ENCODE results near the gene KRAS.

DNA sequence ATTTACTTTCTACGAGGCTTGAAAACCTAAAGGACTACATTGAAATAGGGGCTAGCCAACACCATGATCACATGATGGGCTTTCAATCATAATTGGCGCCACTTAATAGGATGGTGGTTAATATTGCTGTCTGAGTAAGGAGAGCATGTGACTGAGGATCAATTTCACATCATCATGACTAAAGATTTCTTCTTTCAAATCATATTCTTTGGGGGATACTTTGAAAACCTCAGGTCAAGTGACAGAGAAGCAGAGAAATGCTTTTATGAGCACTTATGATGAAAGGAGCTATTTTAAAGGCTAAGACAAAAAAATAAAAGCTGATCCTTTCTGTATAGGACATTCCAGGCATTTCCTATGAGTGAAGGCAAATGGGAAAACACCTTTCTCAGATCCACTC, 42.9 kb upstream of the KRAS start:
- TF ChIP-seq, protein P1, sequence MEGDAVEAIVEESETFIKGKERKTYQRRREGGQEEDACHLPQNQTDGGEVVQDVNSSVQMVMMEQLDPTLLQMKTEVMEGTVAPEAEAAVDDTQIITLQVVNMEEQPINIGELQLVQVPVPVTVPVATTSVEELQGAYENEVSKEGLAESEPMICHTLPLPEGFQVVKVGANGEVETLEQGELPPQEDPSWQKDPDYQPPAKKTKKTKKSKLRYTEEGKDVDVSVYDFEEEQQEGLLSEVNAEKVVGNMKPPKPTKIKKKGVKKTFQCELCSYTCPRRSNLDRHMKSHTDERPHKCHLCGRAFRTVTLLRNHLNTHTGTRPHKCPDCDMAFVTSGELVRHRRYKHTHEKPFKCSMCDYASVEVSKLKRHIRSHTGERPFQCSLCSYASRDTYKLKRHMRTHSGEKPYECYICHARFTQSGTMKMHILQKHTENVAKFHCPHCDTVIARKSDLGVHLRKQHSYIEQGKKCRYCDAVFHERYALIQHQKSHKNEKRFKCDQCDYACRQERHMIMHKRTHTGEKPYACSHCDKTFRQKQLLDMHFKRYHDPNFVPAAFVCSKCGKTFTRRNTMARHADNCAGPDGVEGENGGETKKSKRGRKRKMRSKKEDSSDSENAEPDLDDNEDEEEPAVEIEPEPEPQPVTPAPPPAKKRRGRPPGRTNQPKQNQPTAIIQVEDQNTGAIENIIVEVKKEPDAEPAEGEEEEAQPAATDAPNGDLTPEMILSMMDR (IDR thresholded peaks at IDR 0.05) = no peak
- TF ChIP-seq POLR2A (IDR thresholded peaks at IDR 0.05) = no peak

Measured in testis (tissue), 2 donors.